ENCODE measurements around the gene SEC24A.
A peak's percentile ranks its signal among the peaks of the same experiment; 100 is the strongest.

The SEC24A gene

DNA sequence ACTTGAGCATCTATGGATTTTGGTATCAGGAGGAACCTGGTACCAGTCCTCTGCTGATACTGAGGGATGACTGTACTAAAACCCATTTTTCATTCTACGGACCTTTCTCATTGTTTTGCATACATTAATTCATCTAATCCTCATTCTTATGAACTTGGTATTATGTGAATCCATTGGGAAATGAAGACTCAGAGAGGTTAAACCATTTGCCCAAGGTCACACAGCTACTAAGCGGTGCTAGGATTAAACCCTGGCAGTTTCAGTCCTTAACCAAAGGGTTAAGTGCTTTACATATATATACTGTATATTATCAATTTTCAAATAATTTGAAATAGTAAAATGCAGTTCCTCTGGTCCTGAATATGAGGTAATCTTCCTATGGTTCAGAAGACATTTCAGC, 93.5 kb downstream of the SEC24A start:
- TF ChIP-seq, protein P1, sequence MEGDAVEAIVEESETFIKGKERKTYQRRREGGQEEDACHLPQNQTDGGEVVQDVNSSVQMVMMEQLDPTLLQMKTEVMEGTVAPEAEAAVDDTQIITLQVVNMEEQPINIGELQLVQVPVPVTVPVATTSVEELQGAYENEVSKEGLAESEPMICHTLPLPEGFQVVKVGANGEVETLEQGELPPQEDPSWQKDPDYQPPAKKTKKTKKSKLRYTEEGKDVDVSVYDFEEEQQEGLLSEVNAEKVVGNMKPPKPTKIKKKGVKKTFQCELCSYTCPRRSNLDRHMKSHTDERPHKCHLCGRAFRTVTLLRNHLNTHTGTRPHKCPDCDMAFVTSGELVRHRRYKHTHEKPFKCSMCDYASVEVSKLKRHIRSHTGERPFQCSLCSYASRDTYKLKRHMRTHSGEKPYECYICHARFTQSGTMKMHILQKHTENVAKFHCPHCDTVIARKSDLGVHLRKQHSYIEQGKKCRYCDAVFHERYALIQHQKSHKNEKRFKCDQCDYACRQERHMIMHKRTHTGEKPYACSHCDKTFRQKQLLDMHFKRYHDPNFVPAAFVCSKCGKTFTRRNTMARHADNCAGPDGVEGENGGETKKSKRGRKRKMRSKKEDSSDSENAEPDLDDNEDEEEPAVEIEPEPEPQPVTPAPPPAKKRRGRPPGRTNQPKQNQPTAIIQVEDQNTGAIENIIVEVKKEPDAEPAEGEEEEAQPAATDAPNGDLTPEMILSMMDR (IDR thresholded peaks at IDR 0.05; ENCODE audit: insufficient read depth, low read length, poor library complexity, severe bottlenecking) = no peak
- no peak for TF ChIP-seq EZH2phosphoT487 (conservative IDR thresholded peaks at IDR 0.05; ENCODE audit: low read length)

DNA sequence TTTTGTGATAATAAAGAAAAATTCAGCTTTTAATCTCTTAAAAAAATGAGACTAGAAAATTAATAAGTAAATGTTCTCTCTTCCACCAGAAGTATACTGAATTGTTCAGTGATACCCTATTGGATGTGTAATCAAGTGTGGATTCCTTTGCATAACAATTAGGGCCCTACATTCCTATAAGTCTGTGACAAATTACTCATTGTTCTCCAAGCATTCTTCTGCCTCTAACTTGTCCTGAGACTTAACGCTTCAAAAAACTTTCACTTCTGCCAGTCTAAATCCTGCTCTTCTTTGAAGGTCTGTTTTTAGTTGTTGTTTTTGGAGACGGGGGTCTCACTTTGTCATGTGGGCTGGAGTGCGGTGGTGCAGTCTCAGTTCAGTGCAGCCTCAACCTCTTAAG, 100.8 kb downstream of the SEC24A start:
- no peak overlapping the region for H2AFZ ChIP-seq (ENCODE audit: low read depth, low read length, severe bottlenecking)
- no peak for TF ChIP-seq EZH2phosphoT487 (conservative IDR thresholded peaks at IDR 0.05; ENCODE audit: low read length)
- TF ChIP-seq, protein P1 (IDR thresholded peaks at IDR 0.05; ENCODE audit: insufficient read depth, low read length, poor library complexity, severe bottlenecking) = no peak
- H3K36me3 ChIP-seq (ENCODE audit: low read length) = peaks cover 9% of the 10 kb centered on the region; the same call in 1 of the 2 replicates
- H3K9me3 ChIP-seq (ENCODE audit: insufficient read depth, low read length) = no peaks in the 10 kb centered on the region
- H3K4me2 ChIP-seq (ENCODE audit: low read depth, low read length, poor library complexity, severe bottlenecking) = no peak overlapping the region
- no peaks in the 10 kb centered on the region; the same call in 1 of the 2 replicates for H3F3A ChIP-seq (ENCODE audit: insufficient read depth)
- H3K9ac ChIP-seq (ENCODE audit: low read length) = no peak overlapping the region
- H4K20me1 ChIP-seq (ENCODE audit: low read depth, low read length) = no peaks in the 10 kb centered on the region
- no peak overlapping the region for H3K4me3 ChIP-seq (ENCODE audit: insufficient read depth, low read length, poor library complexity, severe bottlenecking)
- 0 out of 2 replicates have a peak, but pooled peaks cover 4% of the 10 kb centered on the region for H3K79me2 ChIP-seq (ENCODE audit: insufficient read depth, low read length)
- H3K9me2 ChIP-seq (replicated peaks; ENCODE audit: insufficient read depth, low read length) = no peaks in the 10 kb centered on the region
- H3K27me3 ChIP-seq (ENCODE audit: low read length) = no peaks in the 10 kb centered on the region
- H3K27ac ChIP-seq (ENCODE audit: low read depth, low read length) = no peak overlapping the region

More for the DNA sequence above, 93.5 kb downstream of the SEC24A start:
- H2AFZ ChIP-seq (ENCODE audit: low read depth, low read length, severe bottlenecking) = no peak overlapping the region
- no peaks in the 10 kb centered on the region for H3K27me3 ChIP-seq (ENCODE audit: low read length)
- H3K79me2 ChIP-seq (ENCODE audit: insufficient read depth, low read length) = peaks cover 59% of the 10 kb centered on the region
- no peaks in the 10 kb centered on the region for H3K9me2 ChIP-seq (replicated peaks; ENCODE audit: insufficient read depth, low read length)
- no peak overlapping the region for H3K4me2 ChIP-seq (ENCODE audit: low read depth, low read length, poor library complexity, severe bottlenecking)
- no peaks in the 10 kb centered on the region; the same call in 1 of the 2 replicates for H3F3A ChIP-seq (ENCODE audit: insufficient read depth)
- no peaks in the 10 kb centered on the region for H3K9me3 ChIP-seq (ENCODE audit: insufficient read depth, low read length)
- H4K20me1 ChIP-seq (ENCODE audit: low read depth, low read length) = 0 out of 2 replicates have a peak, but pooled peaks cover 7% of the 10 kb centered on the region
- no peak overlapping the region for H3K9ac ChIP-seq (ENCODE audit: low read length)
- H3K36me3 ChIP-seq (ENCODE audit: low read length) = peaks cover 13% of the 10 kb centered on the region; the same call in 1 of the 2 replicates
- H3K4me3 ChIP-seq (ENCODE audit: insufficient read depth, low read length, poor library complexity, severe bottlenecking) = no peak overlapping the region
- H3K27ac ChIP-seq (ENCODE audit: low read depth, low read length) = no peak overlapping the region

DNA sequence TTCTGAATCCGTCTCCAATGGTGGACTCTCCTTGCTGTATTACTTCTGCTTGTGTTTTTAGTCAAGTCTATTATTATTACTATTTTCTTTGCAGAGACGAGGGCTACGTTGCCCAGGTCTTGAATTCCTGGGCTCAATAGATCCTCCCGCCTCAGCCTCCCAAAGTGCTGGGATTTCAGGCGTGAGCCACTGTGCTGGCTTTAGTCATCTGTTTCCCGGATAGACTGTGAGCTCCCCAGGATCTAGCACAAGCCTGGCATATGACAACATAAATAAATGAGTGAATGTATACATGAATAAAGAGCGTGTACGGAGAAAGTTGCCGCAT, 109.6 kb downstream of the SEC24A start:
- Histone ChIP-seq H3K4me2 (ENCODE audit: low read depth, low read length, poor library complexity, severe bottlenecking) (peak overlapping the region; percentile 97), H3K4me3 (ENCODE audit: insufficient read depth, low read length, poor library complexity, severe bottlenecking) (peak overlapping the region; percentile 80), H2AFZ (ENCODE audit: low read depth, low read length, severe bottlenecking) (peak overlapping the region; percentile 92), H3K9ac (ENCODE audit: low read length) (peak overlapping the region; percentile 86), H3K9me3 (ENCODE audit: insufficient read depth, low read length) (no peaks in the 10 kb centered on the region), H3K9me2 (replicated peaks; ENCODE audit: insufficient read depth, low read length) (no peaks in the 10 kb centered on the region), H3K27me3 (ENCODE audit: low read length) (no peaks in the 10 kb centered on the region), H3K79me2 (ENCODE audit: insufficient read depth, low read length) (peaks cover 39% of the 10 kb centered on the region), H3K27ac (ENCODE audit: low read depth, low read length) (peak overlapping the region; percentile 29; the same call in 1 of the 2 replicates), H4K20me1 (ENCODE audit: low read depth, low read length) (peaks cover 9% of the 10 kb centered on the region; the same call in 1 of the 2 replicates), H3F3A (ENCODE audit: insufficient read depth) (no peaks in the 10 kb centered on the region), H3K36me3 (ENCODE audit: low read length) (0 out of 2 replicates have a peak, but pooled peaks cover 3% of the 10 kb centered on the region)
- TF ChIP-seq EZH2phosphoT487 (conservative IDR thresholded peaks at IDR 0.05; ENCODE audit: low read length) = no peak
- TF ChIP-seq, protein P1 (IDR thresholded peaks at IDR 0.05; ENCODE audit: insufficient read depth, low read length, poor library complexity, severe bottlenecking) = no peak

Data from SU-DHL-6 (cell line).